Gastroesophageal sphincter (tissue), 4 donors: ENCODE measurements around the gene UCP2. TPM values are rescaled to one million over a fixed set of nuclear protein-coding genes. Genes with fewer than 3 reads are reported as not detected.
A peak's percentile ranks its signal among the peaks of the same experiment; 100 is the strongest.

ENCODE experiments used
- ATAC-seq: fragments of 150-250 bp; one replicate; pipeline ENCODE4 v1.9.1; 2016; ENCODE audit warnings: mild to moderate bottlenecking, moderate library complexity
- H3K27ac ChIP-seq, 4 donors: fragments of 200-600 bp; sonication (generic) in 3 of 4; 1 replicate in 3 of 4; 2 replicates in 1 of 4; pipeline ENCODE4 v1.5.1; 2016 to 2019
- H3K27me3 ChIP-seq: fragments of 200-600 bp; sonication (generic); one replicate; pipeline ENCODE4 v1.5.1; 2019
- H3K36me3 ChIP-seq, 2 donors: fragments of 200-600 bp; sonication (generic); one replicate each; pipeline ENCODE4 v1.5.1; 2019; ENCODE audit warnings: control low read depth in 1 of 2
- H3K4me1 ChIP-seq, 3 donors: fragments of 200-600 bp; sonication (generic); 1 replicate in 2 of 3; 2 replicates in 1 of 3; pipeline ENCODE4 v1.5.1; 2016 to 2019; ENCODE audit warnings: control low read depth in 2 of 3
- H3K4me3 ChIP-seq, 2 donors: fragments of 200-600 bp; sonication (generic); one replicate each; pipeline ENCODE4 v1.5.1; 2019; ENCODE audit warnings: mild to moderate bottlenecking in 1 of 2, moderate library complexity in 1 of 2
- H3K9me3 ChIP-seq, 3 donors: fragments of 200-600 bp; sonication (generic); one replicate each; pipeline ENCODE4 v1.5.1; 2017 to 2019; ENCODE audit warnings: control low read depth in 2 of 3
- EP300 ChIP-seq: sonication (generic); formaldehyde crosslinking; IDR thresholded peaks from one replicate; pipeline ENCODE4 v1.6.1; 2017; ENCODE audit warnings: antibody characterized with exemption, mild to moderate bottlenecking
- POLR2A ChIP-seq, 2 donors: fragments of 450-650 bp; IDR thresholded peaks; one replicate each; pipeline ENCODE4 v1.6.1; 2017; ENCODE audit warnings: antibody characterized with exemption in 2 of 2, mild to moderate bottlenecking in 2 of 2, moderate library complexity in 1 of 2
- POLR2AphosphoS5 ChIP-seq: sonication (generic); formaldehyde crosslinking; IDR thresholded peaks from one replicate; pipeline ENCODE4 v1.6.1; 2017; ENCODE audit warnings: antibody characterized with exemption
- WGBS, 2 donors: methylation state at CpG; one replicate each; pipeline ENCODE4 v1.1.5; 2018; ENCODE audit warnings: low coverage in 1 of 2; 5-methylcytosine and 5-hydroxymethylcytosine counted together
- total RNA-seq, 4 donors: library from RNA; depleted of rRNA; stranded (reverse); fragments of >200 nt; gene quantifications; one replicate each; pipeline ENCODE4 v1.1.0, GENCODE V29; 2016
- TF ChIP-seq, protein P1 (sequence below), 4 experiments: fragments of 200-600 bp in 2 of 4; fragments of 450-650 bp in 2 of 4; sonication (generic) in 1 of 4; IDR thresholded peaks; one replicate each; pipeline ENCODE4 v1.5.1; 2017 to 2019; ENCODE audit warnings: antibody characterized with exemption in 4 of 4, mild to moderate bottlenecking in 2 of 4, moderate library complexity in 2 of 4

UCP2 gene
- 10 to 100 TPM in 3 of 4 donors, 1 to 10 TPM in 1; 5.8 to 37.2 (median 33.2) TPM for total RNA-seq

GRCh38 chr11:73982595-73982989 is at the start of gene UCP2:
UCP2 (minus strand) TSS chr11:73982843; CDS start chr11:73978378, 4,465 bp downstream.
- Histone ChIP-seq H3K27me3 (no peaks in the 10 kb centered on the region), H3K36me3 (peaks cover 0 to 12% of the 10 kb centered on the region in 2 donors), H3K4me1 (peaks cover 0 to 25% (median 0%) of the 10 kb centered on the region in 3 donors), H3K4me3 (peak within 1 kb of the TSS; percentile 33 to 65), H3K9me3 (no peaks in the 10 kb centered on the region), H3K27ac (peak within 1 kb of the TSS; percentile 36 to 94 (median 90))
- WGBS, 2 donors: 4 to 5% methylated on average over 7 to 12 of the region's 43 CpGs
- ATAC-seq: peak; percentile 89
- no peak for TF ChIP-seq POLR2A (IDR thresholded peaks at IDR 0.05)
- no peak for TF ChIP-seq EP300
- no peak for TF ChIP-seq POLR2AphosphoS5
- TF ChIP-seq, protein P1, sequence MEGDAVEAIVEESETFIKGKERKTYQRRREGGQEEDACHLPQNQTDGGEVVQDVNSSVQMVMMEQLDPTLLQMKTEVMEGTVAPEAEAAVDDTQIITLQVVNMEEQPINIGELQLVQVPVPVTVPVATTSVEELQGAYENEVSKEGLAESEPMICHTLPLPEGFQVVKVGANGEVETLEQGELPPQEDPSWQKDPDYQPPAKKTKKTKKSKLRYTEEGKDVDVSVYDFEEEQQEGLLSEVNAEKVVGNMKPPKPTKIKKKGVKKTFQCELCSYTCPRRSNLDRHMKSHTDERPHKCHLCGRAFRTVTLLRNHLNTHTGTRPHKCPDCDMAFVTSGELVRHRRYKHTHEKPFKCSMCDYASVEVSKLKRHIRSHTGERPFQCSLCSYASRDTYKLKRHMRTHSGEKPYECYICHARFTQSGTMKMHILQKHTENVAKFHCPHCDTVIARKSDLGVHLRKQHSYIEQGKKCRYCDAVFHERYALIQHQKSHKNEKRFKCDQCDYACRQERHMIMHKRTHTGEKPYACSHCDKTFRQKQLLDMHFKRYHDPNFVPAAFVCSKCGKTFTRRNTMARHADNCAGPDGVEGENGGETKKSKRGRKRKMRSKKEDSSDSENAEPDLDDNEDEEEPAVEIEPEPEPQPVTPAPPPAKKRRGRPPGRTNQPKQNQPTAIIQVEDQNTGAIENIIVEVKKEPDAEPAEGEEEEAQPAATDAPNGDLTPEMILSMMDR (IDR thresholded peaks at IDR 0.05): no peak

DNA sequence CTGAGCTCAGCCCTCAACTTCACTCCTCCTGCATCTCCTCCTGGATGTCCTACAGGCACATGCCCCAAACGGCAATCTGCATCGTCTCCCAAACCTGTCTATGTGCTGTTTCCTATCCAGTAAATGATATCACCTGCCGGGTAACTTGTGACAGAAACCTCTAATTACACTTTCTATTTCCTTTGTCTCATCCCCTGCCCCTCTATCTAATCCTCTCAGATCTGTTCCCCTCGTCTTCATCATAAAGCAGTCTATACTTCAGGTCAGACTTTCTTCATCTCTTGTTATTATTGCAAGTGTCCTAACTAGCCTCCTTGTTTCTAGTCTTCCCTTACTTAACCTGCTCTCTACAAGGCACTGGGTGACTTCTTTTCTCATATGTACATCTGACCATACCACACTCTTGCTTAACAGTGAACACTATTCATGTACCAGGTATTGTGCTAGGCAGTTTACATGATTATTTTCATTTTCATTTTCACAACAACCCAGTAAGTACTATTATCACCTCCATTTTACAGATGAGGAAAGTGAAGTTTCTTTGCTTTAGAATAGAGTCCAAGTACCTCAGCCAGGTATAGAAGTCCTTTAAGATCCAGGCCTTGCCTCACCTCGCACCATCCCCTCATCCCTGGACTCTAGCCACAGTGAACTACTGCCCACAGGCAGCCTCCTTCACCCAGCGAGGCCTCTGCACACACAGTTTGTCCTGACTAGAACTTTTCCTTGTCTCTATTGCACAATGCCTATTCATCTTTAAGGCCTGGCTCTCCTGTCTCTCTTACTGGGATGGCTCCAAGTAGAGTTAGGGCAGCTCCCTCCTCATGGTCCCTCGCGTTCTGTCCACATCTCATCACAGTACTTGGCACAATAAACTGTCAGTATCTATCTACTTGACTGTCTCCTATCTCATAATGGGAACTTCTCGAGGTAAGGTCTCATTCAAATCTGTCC is 48.4 kb upstream of the UCP2 start:
- WGBS, 2 donors: 81 to 85% methylated on average over 6 to 9 of the region's 9 CpGs
- ATAC-seq: peak; percentile 72

GRCh38 chr11:74025467-74026166 is 43.0 kb upstream of the UCP2 start:
- Histone ChIP-seq H3K4me1 (no peaks in the 10 kb centered on the region), H3K27ac (no peak overlapping the region), H3K27me3 (no peaks in the 10 kb centered on the region), H3K9me3 (no peaks in the 10 kb centered on the region), H3K36me3 (peaks cover 0 to 45% of the 10 kb centered on the region in 2 donors), H3K4me3 (no peak overlapping the region)
- WGBS, 2 donors: 72 to 97% methylated on average over 4 to 7 of the region's 7 CpGs
- TF ChIP-seq POLR2A (IDR thresholded peaks at IDR 0.05) (no peak), EP300 (no peak), POLR2AphosphoS5 (no peak)
- TF ChIP-seq, protein P1 (IDR thresholded peaks at IDR 0.05): no peak
- no peak for ATAC-seq

More for the DNA sequence above, 48.4 kb upstream of the UCP2 start:
- Histone ChIP-seq H3K36me3 (peaks cover 0 to 85% of the 10 kb centered on the region in 2 donors), H3K27ac (no peak overlapping the region), H3K9me3 (no peaks in the 10 kb centered on the region), H3K4me3 (no peak overlapping the region), H3K27me3 (no peaks in the 10 kb centered on the region), H3K4me1 (no peaks in the 10 kb centered on the region)
- TF ChIP-seq POLR2A (IDR thresholded peaks at IDR 0.05) (no peak), EP300 (no peak), POLR2AphosphoS5 (no peak)
- TF ChIP-seq, protein P1 (IDR thresholded peaks at IDR 0.05): no peak

DNA sequence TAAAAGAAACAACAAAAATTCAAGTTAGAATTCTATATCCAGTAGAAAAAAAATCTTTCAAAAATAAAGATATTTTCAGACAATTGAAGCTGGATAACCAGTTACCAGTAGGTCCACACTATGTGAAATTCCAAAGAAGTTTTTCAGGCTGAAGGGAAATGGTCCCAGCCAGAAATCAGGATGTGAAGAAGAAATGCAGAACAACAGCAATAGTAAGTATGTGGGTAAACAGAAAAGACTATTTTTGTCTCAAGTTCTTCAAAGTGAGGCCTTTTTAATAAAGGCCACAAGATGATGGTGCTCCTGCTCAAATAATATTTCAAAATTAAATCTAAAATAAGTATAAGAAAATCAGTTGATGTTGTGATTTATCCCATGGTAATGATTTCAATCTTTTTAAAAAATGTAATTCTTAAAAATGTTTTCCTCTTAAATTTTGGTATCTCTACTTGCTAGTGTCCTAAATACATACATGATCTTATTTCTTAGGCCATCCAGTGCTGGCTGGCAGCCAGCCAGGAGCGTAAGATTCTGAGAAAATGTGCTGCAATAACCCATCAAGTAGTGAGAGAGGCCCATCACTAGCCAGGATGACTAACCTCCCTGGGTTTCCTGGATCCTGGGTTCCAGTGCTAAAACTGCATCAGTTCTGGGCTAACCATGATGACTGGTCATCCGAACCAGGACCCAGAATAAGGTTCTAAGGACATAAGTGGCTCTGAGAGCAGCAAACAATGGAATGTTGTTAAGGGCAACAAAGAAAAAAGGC is 41.8 kb upstream of the UCP2 start:
- no peaks in the 10 kb centered on the region for H3K27me3 ChIP-seq
- ATAC-seq: peak; percentile 87
- 14 to 35% methylated on average over 1 to 2 of the region's 2 CpGs for WGBS, 2 donors
- peaks cover 0 to 7% (median 3%) of the 10 kb centered on the region in 3 donors for H3K4me1 ChIP-seq
- no peaks in the 10 kb centered on the region for H3K9me3 ChIP-seq
- TF ChIP-seq, protein P1 (IDR thresholded peaks at IDR 0.05): no peak
- TF ChIP-seq POLR2AphosphoS5: peak; percentile 57
- peak overlapping the region in 1 of 4 donors; percentile 15 for H3K27ac ChIP-seq
- peaks cover 0 to 33% of the 10 kb centered on the region in 2 donors for H3K36me3 ChIP-seq
- no peak overlapping the region for H3K4me3 ChIP-seq
